Measurements from ENCODE around the gene JAM3. TPM values are rescaled to one million over a fixed set of nuclear protein-coding genes. Genes with fewer than 3 reads are reported as not detected.

Gene JAM3
- 47.1 TPM for polyA plus RNA-seq (2013, experiment 1 of 2; ENCODE audit: insufficient read length)
- 42.8 TPM for polyA plus RNA-seq (2013, experiment 2 of 2; ENCODE audit: insufficient read length)

GRCh38 chr11:134068829-134069425 lies at the start of gene JAM3:
Gene JAM3 (plus strand): TSS chr11:134069072. CDS start chr11:134069084, 12 bp downstream.
- DNase-seq = peak; percentile 93

- no peak for DNase-seq
Measured at GRCh38 chr11:134019500-134019899, 49.4 kb upstream of the JAM3 start.

- no peak for DNase-seq
Measured at GRCh38 chr11:134020598-134020997, 48.3 kb upstream of the JAM3 start.

GRCh38 chr11:134021326-134021725 lies 47.5 kb upstream of the JAM3 start:
- no peak for DNase-seq

GRCh38 chr11:134022748-134023147 lies 46.1 kb upstream of the JAM3 start:
- DNase-seq = no peak

GRCh38 chr11:134024420-134025081 lies 44.3 kb upstream of the JAM3 start:
- DNase-seq = peak; percentile 38

- no peak for DNase-seq
Measured at GRCh38 chr11:134025082-134025429, 43.8 kb upstream of the JAM3 start.

GRCh38 chr11:134026655-134027343 lies 42.1 kb upstream of the JAM3 start:
- no peak for DNase-seq

GRCh38 chr11:134027671-134028070 lies 41.2 kb upstream of the JAM3 start:
- no peak for DNase-seq

GRCh38 chr11:134028368-134028920 lies 40.4 kb upstream of the JAM3 start:
- DNase-seq = no peak

- no peak for DNase-seq
Measured at GRCh38 chr11:134030853-134031252, 38.0 kb upstream of the JAM3 start.

GRCh38 chr11:134032043-134032442 lies 36.8 kb upstream of the JAM3 start:
- DNase-seq = no peak

- peak; percentile 34 for DNase-seq
Measured at GRCh38 chr11:134032501-134033091, 36.3 kb upstream of the JAM3 start.

- DNase-seq = no peak
Measured at GRCh38 chr11:134033276-134033675, 35.6 kb upstream of the JAM3 start.

- DNase-seq = peak; percentile 88
Measured at GRCh38 chr11:134033696-134034491, 35.0 kb upstream of the JAM3 start.

GRCh38 chr11:134034496-134035381 lies 34.1 kb upstream of the JAM3 start:
- no peak for DNase-seq

GRCh38 chr11:134036492-134037045 lies 32.3 kb upstream of the JAM3 start:
- no peak for DNase-seq

- DNase-seq = peak; percentile 63
Measured at GRCh38 chr11:134037046-134037908, 31.6 kb upstream of the JAM3 start.

- no peak for DNase-seq
Measured at GRCh38 chr11:134038897-134039470, 29.9 kb upstream of the JAM3 start.
